Amniotic stem cell (primary cell): ENCODE results near the gene SLC35A3.

Source experiments
- DNase-seq: peaks from one replicate; lab custom pipeline; 2025; lab: John Stamatoyannopoulos, UW

The SLC35A3 gene

DNA sequence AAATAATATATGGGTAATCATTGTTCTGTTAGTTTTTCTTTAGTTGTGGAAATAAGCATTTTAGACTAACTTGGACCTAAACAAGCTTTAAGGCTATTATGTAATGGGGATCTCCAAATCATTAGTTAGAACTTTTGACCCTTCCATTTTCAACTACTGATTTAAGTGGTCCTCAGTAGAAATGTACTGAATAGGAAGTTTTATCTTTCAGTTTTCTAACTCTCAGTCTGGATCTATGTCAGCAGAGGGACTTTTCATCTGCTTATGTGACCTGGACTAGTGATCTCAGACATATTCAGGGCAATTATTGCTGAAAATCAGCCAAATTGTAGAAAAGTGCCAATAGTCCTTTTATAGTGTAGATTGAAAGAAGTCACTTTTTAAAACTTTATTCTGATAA is 106.9 kb downstream of the SLC35A3 start:
- DNase-seq = no peak

DNA sequence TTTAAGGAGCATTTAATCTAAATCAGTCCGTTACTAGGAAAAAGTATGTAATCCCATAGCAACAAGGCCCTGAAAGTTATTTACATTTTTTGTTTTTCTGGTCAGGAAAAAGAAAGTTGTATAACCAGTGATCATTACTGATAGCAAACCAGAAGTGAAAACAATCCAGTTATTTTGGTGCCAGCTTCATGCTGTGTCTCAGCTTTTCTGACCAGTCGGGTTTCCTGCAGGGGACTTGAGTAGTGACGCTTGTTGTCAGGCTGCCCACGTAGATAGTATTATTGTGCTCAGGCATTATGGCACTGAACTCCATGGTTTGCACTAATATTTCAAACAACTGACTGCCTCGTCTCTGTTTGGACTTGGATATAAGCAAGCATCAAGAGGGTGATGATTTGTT is 107.7 kb downstream of the SLC35A3 start:
- no peak for DNase-seq

DNA sequence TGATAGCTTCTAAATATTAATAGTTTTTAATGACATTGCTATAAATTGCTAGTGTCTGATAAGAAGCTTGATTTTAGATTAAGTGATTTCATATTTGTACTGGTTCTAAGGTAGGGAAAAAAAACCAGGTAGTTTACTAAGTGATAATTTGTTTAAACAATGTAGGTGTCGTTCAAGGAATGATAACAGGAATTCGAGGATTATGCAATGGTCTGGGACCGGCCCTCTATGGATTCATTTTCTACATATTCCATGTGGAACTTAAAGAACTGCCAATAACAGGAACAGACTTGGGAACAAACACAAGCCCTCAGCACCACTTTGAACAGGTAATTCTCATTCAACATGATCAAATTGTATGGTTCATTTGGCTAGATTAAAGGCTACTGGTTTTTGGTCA is 110.5 kb downstream of the SLC35A3 start:
- no peak for DNase-seq
